ENCODE data around the gene OPCML.

OPCML gene

DNA sequence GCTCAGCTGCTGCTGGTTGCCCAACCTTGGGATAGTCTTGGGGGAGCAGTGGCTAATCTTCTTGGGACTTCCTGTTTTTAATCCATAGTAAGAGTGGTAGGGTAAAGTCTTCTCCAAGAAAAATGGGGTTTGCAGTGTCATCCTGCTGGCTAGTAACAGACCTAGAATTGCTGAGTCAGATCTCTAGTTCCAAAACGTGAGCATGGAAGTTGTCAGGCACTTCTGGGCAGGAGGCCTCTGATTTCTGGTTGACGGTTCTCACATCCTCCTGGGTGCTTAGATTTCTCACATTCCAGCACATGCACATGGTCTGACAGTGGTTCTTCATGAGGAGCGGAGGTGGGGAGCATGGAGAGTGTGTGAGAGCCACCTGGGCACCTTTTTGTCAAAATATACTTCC lies 410.0 kb downstream of the OPCML start:
- Histone ChIP-seq H3K9ac (ENCODE audit: low read depth in 1 of 2, low read length in 2 of 2) (no peak overlapping the region), H3K4me3 (ENCODE audit: low read depth in 1 of 2, low read length in 2 of 2) (no peak overlapping the region), H3K36me3 (ENCODE audit: control insufficient read depth in 1 of 2, insufficient read depth in 2 of 2, low read length in 2 of 2) (no peaks in the 10 kb centered on the region), H3K27ac (ENCODE audit: low read depth, low read length) (no peak overlapping the region), H3K27me3 (ENCODE audit: control insufficient read depth in 1 of 2, insufficient read depth in 2 of 2, low read length in 2 of 2) (peaks cover 0 to 5% of the 10 kb centered on the region in 2 donors), H3K4me1 (ENCODE audit: control insufficient read depth in 1 of 2, insufficient read depth in 2 of 2, low read length in 2 of 2) (no peaks in the 10 kb centered on the region), H3K9me3 (ENCODE audit: control insufficient read depth in 1 of 2, low read length in 2 of 2) (no peaks in the 10 kb centered on the region)

GRCh38 chr11:133118563-133119268 lies 413.6 kb downstream of the OPCML start:
- Histone ChIP-seq H3K36me3 (ENCODE audit: control insufficient read depth in 1 of 2, insufficient read depth in 2 of 2, low read length in 2 of 2) (no peaks in the 10 kb centered on the region), H3K27me3 (ENCODE audit: control insufficient read depth in 1 of 2, insufficient read depth in 2 of 2, low read length in 2 of 2) (no peaks in the 10 kb centered on the region), H3K27ac (ENCODE audit: low read depth, low read length) (no peak overlapping the region), H3K9ac (ENCODE audit: low read depth in 1 of 2, low read length in 2 of 2) (no peak overlapping the region), H3K4me3 (ENCODE audit: low read depth in 1 of 2, low read length in 2 of 2) (no peak overlapping the region), H3K9me3 (ENCODE audit: control insufficient read depth in 1 of 2, low read length in 2 of 2) (no peaks in the 10 kb centered on the region), H3K4me1 (ENCODE audit: control insufficient read depth in 1 of 2, insufficient read depth in 2 of 2, low read length in 2 of 2) (peaks cover 0 to 4% of the 10 kb centered on the region in 2 donors)

- H3K4me3 ChIP-seq (ENCODE audit: low read depth in 1 of 2, low read length in 2 of 2) = no peak overlapping the region
- H3K4me1 ChIP-seq (ENCODE audit: control insufficient read depth in 1 of 2, insufficient read depth in 2 of 2, low read length in 2 of 2) = peaks cover 0 to 9% of the 10 kb centered on the region in 2 donors
- H3K9ac ChIP-seq (ENCODE audit: low read depth in 1 of 2, low read length in 2 of 2) = no peak overlapping the region
- H3K27me3 ChIP-seq (ENCODE audit: control insufficient read depth in 1 of 2, insufficient read depth in 2 of 2, low read length in 2 of 2) = no peaks in the 10 kb centered on the region
- H3K36me3 ChIP-seq (ENCODE audit: control insufficient read depth in 1 of 2, insufficient read depth in 2 of 2, low read length in 2 of 2) = no peaks in the 10 kb centered on the region
- no peaks in the 10 kb centered on the region for H3K9me3 ChIP-seq (ENCODE audit: control insufficient read depth in 1 of 2, low read length in 2 of 2)
- no peak overlapping the region for H3K27ac ChIP-seq (ENCODE audit: low read depth, low read length)
Observed at GRCh38 chr11:133115099-133115498, 417.2 kb downstream of the OPCML start.

DNA sequence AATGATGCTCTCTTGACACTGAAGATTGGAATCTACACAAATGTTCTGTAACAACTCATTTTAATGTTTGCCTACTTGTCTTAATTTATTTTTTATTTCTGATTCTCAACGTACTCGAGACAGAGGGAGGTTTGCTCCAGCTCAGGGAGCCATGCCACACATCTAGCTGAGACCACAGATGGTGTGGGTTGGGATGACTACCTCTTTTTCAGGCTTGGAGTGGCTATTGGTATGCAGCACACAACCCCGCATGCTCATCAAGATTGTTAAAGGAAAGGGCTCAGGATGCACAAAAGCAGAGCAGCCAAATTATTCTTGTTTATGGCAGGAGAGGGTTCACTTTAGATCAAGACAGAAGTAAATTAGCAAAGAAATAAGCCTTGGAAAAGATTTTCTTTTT lies 424.5 kb downstream of the OPCML start:
- H3K9me3 ChIP-seq (ENCODE audit: control insufficient read depth in 1 of 2, low read length in 2 of 2) = no peaks in the 10 kb centered on the region
- no peaks in the 10 kb centered on the region for H3K27me3 ChIP-seq (ENCODE audit: control insufficient read depth in 1 of 2, insufficient read depth in 2 of 2, low read length in 2 of 2)
- no peak overlapping the region for H3K9ac ChIP-seq (ENCODE audit: low read depth in 1 of 2, low read length in 2 of 2)
- H3K27ac ChIP-seq (ENCODE audit: low read depth, low read length) = no peak overlapping the region
- no peaks in the 10 kb centered on the region for H3K4me1 ChIP-seq (ENCODE audit: control insufficient read depth in 1 of 2, insufficient read depth in 2 of 2, low read length in 2 of 2)
- H3K36me3 ChIP-seq (ENCODE audit: control insufficient read depth in 1 of 2, insufficient read depth in 2 of 2, low read length in 2 of 2) = no peaks in the 10 kb centered on the region
- H3K4me3 ChIP-seq (ENCODE audit: low read depth in 1 of 2, low read length in 2 of 2) = no peak overlapping the region

GRCh38 chr11:133107136-133107535 lies 425.2 kb downstream of the OPCML start:
- no peak overlapping the region for H3K4me3 ChIP-seq (ENCODE audit: low read depth in 1 of 2, low read length in 2 of 2)
- no peak overlapping the region for H3K9ac ChIP-seq (ENCODE audit: low read depth in 1 of 2, low read length in 2 of 2)
- no peak overlapping the region for H3K27ac ChIP-seq (ENCODE audit: low read depth, low read length)
- no peaks in the 10 kb centered on the region for H3K4me1 ChIP-seq (ENCODE audit: control insufficient read depth in 1 of 2, insufficient read depth in 2 of 2, low read length in 2 of 2)
- no peaks in the 10 kb centered on the region for H3K36me3 ChIP-seq (ENCODE audit: control insufficient read depth in 1 of 2, insufficient read depth in 2 of 2, low read length in 2 of 2)
- H3K27me3 ChIP-seq (ENCODE audit: control insufficient read depth in 1 of 2, insufficient read depth in 2 of 2, low read length in 2 of 2) = no peaks in the 10 kb centered on the region
- no peaks in the 10 kb centered on the region for H3K9me3 ChIP-seq (ENCODE audit: control insufficient read depth in 1 of 2, low read length in 2 of 2)

DNA sequence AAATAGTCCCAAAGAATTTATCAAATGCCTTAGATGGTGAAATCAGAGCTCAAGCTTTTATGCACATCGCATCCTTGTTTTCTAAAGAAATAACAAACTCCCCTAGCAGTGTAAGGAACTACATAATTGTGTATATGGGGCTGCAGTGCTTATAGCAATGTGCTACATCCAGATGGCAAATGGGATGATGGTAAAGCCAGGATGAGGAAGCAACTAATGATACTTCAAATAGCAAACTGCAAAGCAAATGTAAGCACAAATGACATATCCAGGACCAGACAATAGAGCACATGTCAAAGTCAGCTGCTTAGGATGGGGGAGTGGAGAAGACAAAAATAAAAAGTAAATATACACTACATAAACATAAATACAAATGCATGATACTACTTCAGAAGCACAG lies 425.9 kb downstream of the OPCML start:
- H3K36me3 ChIP-seq (ENCODE audit: control insufficient read depth in 1 of 2, insufficient read depth in 2 of 2, low read length in 2 of 2) = no peaks in the 10 kb centered on the region
- no peak overlapping the region for H3K4me3 ChIP-seq (ENCODE audit: low read depth in 1 of 2, low read length in 2 of 2)
- H3K9me3 ChIP-seq (ENCODE audit: control insufficient read depth in 1 of 2, low read length in 2 of 2) = no peaks in the 10 kb centered on the region
- H3K4me1 ChIP-seq (ENCODE audit: control insufficient read depth in 1 of 2, insufficient read depth in 2 of 2, low read length in 2 of 2) = no peaks in the 10 kb centered on the region
- H3K9ac ChIP-seq (ENCODE audit: low read depth in 1 of 2, low read length in 2 of 2) = no peak overlapping the region
- H3K27me3 ChIP-seq (ENCODE audit: control insufficient read depth in 1 of 2, insufficient read depth in 2 of 2, low read length in 2 of 2) = no peaks in the 10 kb centered on the region
- no peak overlapping the region for H3K27ac ChIP-seq (ENCODE audit: low read depth, low read length)

- Histone ChIP-seq H3K9me3 (ENCODE audit: control insufficient read depth in 1 of 2, low read length in 2 of 2) (no peaks in the 10 kb centered on the region), H3K27me3 (ENCODE audit: control insufficient read depth in 1 of 2, insufficient read depth in 2 of 2, low read length in 2 of 2) (no peaks in the 10 kb centered on the region), H3K4me3 (ENCODE audit: low read depth in 1 of 2, low read length in 2 of 2) (no peak overlapping the region), H3K9ac (ENCODE audit: low read depth in 1 of 2, low read length in 2 of 2) (no peak overlapping the region), H3K4me1 (ENCODE audit: control insufficient read depth in 1 of 2, insufficient read depth in 2 of 2, low read length in 2 of 2) (no peaks in the 10 kb centered on the region), H3K36me3 (ENCODE audit: control insufficient read depth in 1 of 2, insufficient read depth in 2 of 2, low read length in 2 of 2) (no peaks in the 10 kb centered on the region), H3K27ac (ENCODE audit: low read depth, low read length) (no peak overlapping the region)
Observed at GRCh38 chr11:133104009-133104744, 428.1 kb downstream of the OPCML start.

DNA sequence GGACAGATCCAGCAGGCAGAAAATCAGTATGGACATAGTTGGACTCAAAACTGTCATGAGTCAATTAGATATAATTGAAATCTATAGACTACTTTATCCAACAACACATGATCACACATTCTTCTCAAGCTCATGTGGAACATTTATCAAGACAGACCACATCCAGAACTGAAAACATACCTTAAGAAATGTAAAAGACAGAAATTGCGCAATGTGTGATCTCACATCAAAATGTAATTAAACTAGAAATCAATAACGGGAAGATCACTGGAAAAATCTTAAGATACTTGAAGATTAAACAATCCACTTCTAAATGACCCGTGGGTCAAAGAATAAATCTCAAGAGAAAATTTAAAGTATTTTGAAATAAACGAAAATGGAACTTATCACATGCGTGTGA lies 435.3 kb downstream of the OPCML start:
- Histone ChIP-seq H3K27ac (ENCODE audit: low read depth, low read length) (no peak overlapping the region), H3K9me3 (ENCODE audit: control insufficient read depth in 1 of 2, low read length in 2 of 2) (no peaks in the 10 kb centered on the region), H3K36me3 (ENCODE audit: control insufficient read depth in 1 of 2, insufficient read depth in 2 of 2, low read length in 2 of 2) (no peaks in the 10 kb centered on the region), H3K4me1 (ENCODE audit: control insufficient read depth in 1 of 2, insufficient read depth in 2 of 2, low read length in 2 of 2) (no peaks in the 10 kb centered on the region), H3K9ac (ENCODE audit: low read depth in 1 of 2, low read length in 2 of 2) (no peak overlapping the region), H3K4me3 (ENCODE audit: low read depth in 1 of 2, low read length in 2 of 2) (no peak overlapping the region), H3K27me3 (ENCODE audit: control insufficient read depth in 1 of 2, insufficient read depth in 2 of 2, low read length in 2 of 2) (no peaks in the 10 kb centered on the region)

GRCh38 chr11:133086518-133086917 lies 445.8 kb downstream of the OPCML start:
- Histone ChIP-seq H3K9me3 (ENCODE audit: control insufficient read depth in 1 of 2, low read length in 2 of 2) (no peaks in the 10 kb centered on the region), H3K36me3 (ENCODE audit: control insufficient read depth in 1 of 2, insufficient read depth in 2 of 2, low read length in 2 of 2) (no peaks in the 10 kb centered on the region), H3K4me3 (ENCODE audit: low read depth in 1 of 2, low read length in 2 of 2) (no peak overlapping the region), H3K27ac (ENCODE audit: low read depth, low read length) (no peak overlapping the region), H3K27me3 (ENCODE audit: control insufficient read depth in 1 of 2, insufficient read depth in 2 of 2, low read length in 2 of 2) (peaks cover 20 to 26% of the 10 kb centered on the region in 2 donors), H3K4me1 (ENCODE audit: control insufficient read depth in 1 of 2, insufficient read depth in 2 of 2, low read length in 2 of 2) (peaks cover 0 to 6% of the 10 kb centered on the region in 2 donors), H3K9ac (ENCODE audit: low read depth in 1 of 2, low read length in 2 of 2) (no peak overlapping the region)

DNA sequence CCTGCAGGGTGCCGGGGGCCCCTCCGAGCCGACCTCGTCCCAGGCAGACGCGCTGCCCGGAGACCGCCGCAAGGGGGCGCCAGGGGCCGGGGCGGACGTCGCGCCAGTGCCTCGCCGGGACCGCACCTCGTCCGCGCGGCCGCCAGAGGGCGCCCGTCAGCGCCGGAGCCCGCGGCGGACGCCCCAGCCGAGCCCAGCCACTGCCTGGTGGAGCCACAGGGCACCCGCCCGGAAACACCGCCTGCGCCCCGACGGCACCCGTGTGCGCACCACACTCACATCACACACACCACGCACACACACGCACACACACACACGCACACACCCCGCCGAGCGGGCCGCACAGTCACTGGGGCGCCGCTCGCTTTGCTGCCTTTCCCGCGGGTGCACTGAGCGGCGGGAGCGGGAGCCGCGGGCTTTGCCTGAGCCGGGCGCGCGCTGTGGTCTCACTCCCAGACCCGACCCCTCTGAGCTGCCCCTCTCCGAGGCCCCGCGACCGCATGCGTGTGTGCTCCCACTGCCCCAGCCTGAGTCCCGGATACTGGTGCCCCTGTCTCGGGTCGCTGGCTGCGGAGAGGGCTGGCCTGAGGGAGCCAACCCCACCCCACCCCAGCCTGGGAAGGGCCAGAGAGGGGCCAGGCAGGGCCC lies 449.3 kb downstream of the OPCML start:
- no peaks in the 10 kb centered on the region for H3K36me3 ChIP-seq (ENCODE audit: control insufficient read depth in 1 of 2, insufficient read depth in 2 of 2, low read length in 2 of 2)
- peaks cover 24 to 41% of the 10 kb centered on the region in 2 donors for H3K27me3 ChIP-seq (ENCODE audit: control insufficient read depth in 1 of 2, insufficient read depth in 2 of 2, low read length in 2 of 2)
- H3K4me1 ChIP-seq (ENCODE audit: control insufficient read depth in 1 of 2, insufficient read depth in 2 of 2, low read length in 2 of 2) = peaks cover 0 to 6% of the 10 kb centered on the region in 2 donors
- no peaks in the 10 kb centered on the region for H3K9me3 ChIP-seq (ENCODE audit: control insufficient read depth in 1 of 2, low read length in 2 of 2)
- peak overlapping the region; percentile 23 to 53 for H3K4me3 ChIP-seq (ENCODE audit: low read depth in 1 of 2, low read length in 2 of 2)
- no peak overlapping the region for H3K9ac ChIP-seq (ENCODE audit: low read depth in 1 of 2, low read length in 2 of 2)
- H3K27ac ChIP-seq (ENCODE audit: low read depth, low read length) = no peak overlapping the region
